Measurements from ENCODE around the gene STON1. TPM values are rescaled to one million over a fixed set of nuclear protein-coding genes. Genes with fewer than 3 reads are reported as not detected.
"Not testable (repeated sequence)": the region's sequence is repeated elsewhere in the genome, so short reads cannot be mapped to it uniquely, and the experiment has no call there.

STON1 gene
- 30.7 TPM for total RNA-seq

GRCh38 chr2:48530033-48530811 lies at the start of gene STON1:
Gene STON1 (plus strand): TSS chr2:48530154. CDS start chr2:48580634, 50,480 bp downstream.
- peak; percentile 46 for DNase-seq (ENCODE audit: low spot score)

GRCh38 chr2:48480526-48480925 lies 49.4 kb upstream of the STON1 start:
- DNase-seq (ENCODE audit: low spot score), result no peak

- no peak for DNase-seq (ENCODE audit: low spot score)
Measured at GRCh38 chr2:48482313-48482712, 47.6 kb upstream of the STON1 start.

- peak; percentile 32 for DNase-seq (ENCODE audit: low spot score)
Measured at GRCh38 chr2:48482769-48483168, 47.2 kb upstream of the STON1 start.

GRCh38 chr2:48483506-48483905 lies 46.4 kb upstream of the STON1 start:
- no peak for DNase-seq (ENCODE audit: low spot score)

GRCh38 chr2:48483916-48484315 lies 46.0 kb upstream of the STON1 start:
- no peak for DNase-seq (ENCODE audit: low spot score)

- no peak for DNase-seq (ENCODE audit: low spot score)
Measured at GRCh38 chr2:48488545-48488944, 41.4 kb upstream of the STON1 start.

- no peak for DNase-seq (ENCODE audit: low spot score)
Measured at GRCh38 chr2:48496849-48497248, 33.1 kb upstream of the STON1 start.

- no peak for DNase-seq (ENCODE audit: low spot score)
Measured at GRCh38 chr2:48504647-48505327, 25.2 kb upstream of the STON1 start.

GRCh38 chr2:48507111-48507510 lies 22.8 kb upstream of the STON1 start:
- no peak for DNase-seq (ENCODE audit: low spot score)

GRCh38 chr2:48508461-48509124 lies 21.4 kb upstream of the STON1 start:
- DNase-seq (ENCODE audit: low spot score), result peak; percentile 32

GRCh38 chr2:48510329-48510728 lies 19.6 kb upstream of the STON1 start:
- DNase-seq (ENCODE audit: low spot score), result no peak

GRCh38 chr2:48511849-48512470 lies 18.0 kb upstream of the STON1 start:
- no peak for DNase-seq (ENCODE audit: low spot score)

GRCh38 chr2:48512571-48512970 lies 17.4 kb upstream of the STON1 start:
- no peak for DNase-seq (ENCODE audit: low spot score)

GRCh38 chr2:48514348-48515003 lies 15.5 kb upstream of the STON1 start:
- DNase-seq (ENCODE audit: low spot score), result no peak

GRCh38 chr2:48515513-48515985 lies 14.4 kb upstream of the STON1 start:
- no peak for DNase-seq (ENCODE audit: low spot score)

- DNase-seq (ENCODE audit: low spot score), result no peak
Measured at GRCh38 chr2:48519593-48519992, 10.4 kb upstream of the STON1 start.

- DNase-seq (ENCODE audit: low spot score), result not testable (repeated sequence)
Measured at GRCh38 chr2:48524756-48525155, 5.2 kb upstream of the STON1 start.

- DNase-seq (ENCODE audit: low spot score), result no peak
Measured at GRCh38 chr2:48525269-48525943, 4.5 kb upstream of the STON1 start.

- no peak for DNase-seq (ENCODE audit: low spot score)
Measured at GRCh38 chr2:48527226-48527885, 2.6 kb upstream of the STON1 start.
